Activated T-cell treated with anti-CD3 and anti-CD28 coated beads for 24 hours (primary cell): Measurements from ENCODE around the gene KCNQ1OT1.

ENCODE experiments used
- DNase-seq: peaks from one replicate; pipeline ENCODE4 v3.0.0-alpha.2; 2020; ENCODE audit warnings: low read depth

KCNQ1OT1 gene

GRCh38 chr11:2686360-2687222 lies 13.2 kb downstream of the KCNQ1OT1 start:
- no peak for DNase-seq

DNA sequence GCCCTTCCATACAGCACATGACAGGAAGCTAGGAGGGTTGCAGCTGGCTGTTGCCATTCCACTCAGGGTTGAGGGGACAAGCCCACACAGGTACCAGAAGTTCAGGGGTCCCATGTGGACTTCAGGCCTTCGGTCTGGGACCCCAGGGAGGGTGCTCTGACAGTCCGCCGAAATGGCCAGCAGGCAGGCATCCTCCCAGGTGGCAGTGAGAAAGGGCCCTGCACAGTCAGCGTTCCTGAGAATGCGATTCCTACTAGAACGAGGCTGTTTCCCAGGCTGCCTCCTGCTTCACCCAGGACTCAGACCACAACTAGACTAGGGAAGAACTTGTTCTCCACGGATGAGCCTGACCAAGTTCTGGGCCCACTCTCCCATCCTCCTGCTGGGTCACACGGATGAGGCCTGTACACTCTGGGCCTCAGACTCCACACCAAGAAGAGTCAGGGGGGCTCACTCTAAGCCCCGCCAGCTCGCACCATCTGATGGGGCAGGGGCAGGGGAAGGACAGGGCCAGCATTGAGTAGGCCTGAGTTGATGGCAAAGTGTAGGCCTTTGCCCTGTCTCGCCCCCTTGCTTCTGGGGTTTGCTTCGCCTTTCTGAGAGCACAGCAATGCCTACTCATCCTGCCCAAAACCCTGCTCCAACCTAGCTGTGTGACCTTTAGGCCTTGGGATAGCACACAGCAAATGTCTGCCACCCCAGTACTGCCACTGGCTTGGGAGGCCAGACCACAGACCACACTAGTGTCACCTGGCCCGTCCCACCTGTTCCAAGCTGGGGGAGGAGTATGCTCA lies 14.0 kb downstream of the KCNQ1OT1 start:
- no peak for DNase-seq

GRCh38 chr11:2685051-2685450 lies 14.7 kb downstream of the KCNQ1OT1 start:
- no peak for DNase-seq

DNA sequence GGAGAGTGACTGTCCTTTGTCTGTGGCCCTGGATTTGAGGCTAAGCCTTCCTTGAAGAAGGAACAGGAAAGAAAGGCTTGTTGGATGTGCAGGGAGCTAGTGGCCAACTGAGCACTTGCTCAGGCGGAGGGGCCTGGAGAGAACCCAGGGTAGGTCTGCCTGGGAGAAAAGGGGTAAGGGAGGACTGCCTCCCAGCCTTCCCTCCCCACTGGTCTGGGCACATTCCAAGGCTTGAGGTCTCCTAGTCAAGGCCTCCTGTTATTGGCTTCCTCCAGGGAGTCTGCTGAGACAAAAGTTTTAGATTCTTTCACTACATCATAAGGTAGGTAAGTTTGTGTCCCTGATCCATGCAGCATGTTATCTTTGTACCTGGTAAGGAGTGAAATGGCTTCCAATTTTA lies 15.2 kb downstream of the KCNQ1OT1 start:
- no peak for DNase-seq

GRCh38 chr11:2683806-2684205 lies 16.0 kb downstream of the KCNQ1OT1 start:
- DNase-seq, result no peak

DNA sequence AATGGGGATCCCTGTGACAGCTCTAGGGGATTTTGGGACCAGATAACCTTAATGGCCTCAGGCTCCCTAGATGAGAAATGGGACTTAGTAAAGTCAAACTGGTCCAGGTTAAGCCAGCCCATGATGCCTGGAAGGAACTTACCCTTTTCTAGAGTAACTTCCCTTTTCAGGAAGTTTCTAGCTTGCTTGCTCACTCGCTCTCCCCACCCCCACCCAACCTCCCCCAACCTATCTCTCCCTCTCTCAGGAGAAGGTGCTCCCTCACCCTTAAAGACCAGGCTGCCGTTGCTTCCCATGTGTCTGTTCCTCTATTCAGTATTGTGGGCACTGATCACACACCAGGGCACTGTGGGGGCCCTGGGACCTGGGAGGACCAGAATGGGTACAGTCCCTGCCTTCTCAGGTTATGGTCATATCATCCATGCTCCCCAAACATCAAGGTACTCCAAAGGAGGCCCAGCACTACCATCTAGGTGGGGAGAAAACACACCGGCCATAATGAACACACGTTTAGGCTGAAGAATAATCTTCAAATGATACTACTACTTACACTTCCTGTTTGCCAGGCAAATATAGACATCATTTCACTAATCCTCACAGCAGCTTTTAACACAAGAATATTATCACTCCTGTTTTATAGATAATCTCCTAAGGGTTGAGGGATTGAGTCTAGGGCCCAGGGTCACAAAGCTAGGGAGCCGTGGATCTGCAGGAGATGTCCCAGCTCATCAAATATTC lies 18.2 kb downstream of the KCNQ1OT1 start:
- DNase-seq, result no peak

DNA sequence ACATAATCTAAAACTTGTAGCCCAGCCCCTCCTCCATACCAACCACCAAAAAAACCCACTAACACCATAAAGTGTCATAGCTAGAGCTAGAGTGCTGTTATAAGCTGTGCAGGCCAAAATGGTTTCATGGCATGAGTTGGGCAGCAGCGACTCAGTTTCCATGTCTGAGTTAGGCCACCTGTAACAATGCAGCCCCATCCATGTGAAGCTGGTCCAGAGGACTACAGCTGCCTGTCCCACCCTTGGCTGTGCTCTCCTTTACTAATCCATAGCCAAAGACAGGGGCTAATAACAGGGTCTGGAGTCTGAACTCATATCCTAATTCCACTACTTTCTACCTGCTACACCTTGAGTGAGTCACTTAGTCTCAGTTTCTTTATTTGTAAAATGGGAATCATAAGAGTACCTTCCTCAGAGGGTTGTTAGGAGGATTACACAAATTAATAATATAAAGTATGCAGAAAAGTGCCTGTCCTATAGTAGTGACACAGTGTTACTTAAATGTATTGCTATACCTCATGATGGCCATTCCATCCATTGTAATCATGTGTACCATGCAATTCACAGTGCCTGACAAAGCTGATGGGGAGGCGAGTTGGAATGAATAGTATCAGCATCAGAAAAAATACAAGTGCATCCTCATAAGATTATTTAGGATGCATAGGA lies 20.6 kb downstream of the KCNQ1OT1 start:
- no peak for DNase-seq

- no peak for DNase-seq
Measured at GRCh38 chr11:2678396-2678795, 21.4 kb downstream of the KCNQ1OT1 start.

DNA sequence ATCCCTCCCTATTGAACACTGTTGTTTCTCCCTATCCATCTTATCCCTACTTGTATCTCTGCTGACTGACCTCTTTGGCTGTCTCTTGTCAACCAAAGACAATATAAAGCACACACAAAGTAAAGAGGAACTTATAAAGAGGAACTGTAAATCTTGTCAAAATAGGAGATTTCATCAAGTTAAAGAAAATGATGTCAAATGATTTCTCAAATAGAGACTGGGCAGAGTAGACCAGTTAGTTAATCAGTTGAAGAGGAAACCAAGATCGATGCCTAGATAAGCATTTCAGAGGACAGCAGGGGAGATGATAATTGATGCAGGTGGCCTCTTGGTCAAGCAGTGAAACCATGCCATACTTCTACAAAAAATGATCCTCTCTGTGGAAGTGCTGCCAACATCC lies 22.7 kb downstream of the KCNQ1OT1 start:
- DNase-seq, result no peak

DNA sequence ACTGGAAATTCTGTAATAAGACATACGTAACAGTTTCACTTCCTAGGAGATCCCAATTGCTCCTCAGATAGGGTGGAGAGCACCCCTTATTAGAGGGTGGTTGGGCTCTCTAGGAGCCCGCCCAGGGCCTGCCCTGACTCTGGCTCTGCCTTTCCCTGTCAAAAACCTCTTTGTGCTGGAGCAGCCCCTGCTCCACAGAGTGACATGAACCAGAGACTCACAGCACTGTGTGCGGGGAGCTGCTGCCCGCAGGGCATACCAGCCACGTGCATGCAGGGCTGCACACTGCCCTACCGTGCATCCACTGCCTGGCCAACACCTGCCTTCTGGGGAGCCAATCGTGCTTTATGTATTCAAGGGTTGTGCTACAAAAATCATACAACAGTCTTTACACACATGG lies 24.3 kb downstream of the KCNQ1OT1 start:
- no peak for DNase-seq

GRCh38 chr11:2674658-2675131 lies 25.1 kb downstream of the KCNQ1OT1 start:
- no peak for DNase-seq

DNA sequence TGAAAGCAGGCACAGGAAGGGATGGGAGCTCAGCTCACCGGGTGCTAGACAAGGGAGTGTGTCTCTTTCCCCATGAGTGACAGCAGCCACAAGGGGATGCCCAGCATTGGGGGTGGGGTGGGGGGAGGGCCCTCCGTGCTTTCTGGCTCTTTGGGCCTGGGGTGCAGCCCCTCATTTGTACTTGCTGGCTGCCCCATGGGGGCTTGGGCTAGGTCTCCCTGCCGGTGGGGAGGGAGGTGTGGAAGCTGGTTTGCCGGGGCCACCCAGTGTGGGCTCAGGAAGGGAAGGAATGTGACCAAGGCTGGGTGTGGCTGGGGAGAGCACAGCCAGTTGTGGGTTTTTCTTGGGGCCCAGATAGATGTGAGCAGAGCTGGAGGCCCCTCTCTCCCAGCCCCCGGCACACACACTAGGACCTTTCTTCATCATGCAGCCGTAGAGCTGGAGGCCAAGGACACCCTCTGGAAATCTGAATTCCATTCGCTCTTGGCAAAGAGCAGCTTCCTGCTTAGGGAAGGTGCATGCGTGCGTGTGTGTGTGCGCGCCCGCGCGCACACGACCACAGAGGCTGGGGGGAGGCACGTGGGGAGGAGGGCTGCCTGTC lies 25.8 kb downstream of the KCNQ1OT1 start:
- DNase-seq, result no peak

DNA sequence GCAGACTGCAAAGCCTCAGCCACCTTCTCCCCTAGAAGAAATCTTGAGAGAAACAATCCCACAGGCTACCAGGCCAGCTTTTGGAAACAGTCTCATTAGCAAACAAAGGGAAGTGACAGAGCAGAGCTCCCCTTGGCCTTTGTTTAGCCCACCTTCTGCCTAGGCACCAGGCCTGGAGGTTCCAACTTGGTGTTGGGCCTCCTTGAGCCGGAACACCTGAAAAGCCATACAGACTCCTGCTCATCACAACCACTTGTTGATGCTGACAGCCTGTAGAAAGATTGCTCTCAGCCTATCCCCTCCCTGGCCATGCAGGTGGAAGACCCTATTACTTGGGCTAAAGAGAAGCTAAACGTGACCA lies 26.6 kb downstream of the KCNQ1OT1 start:
- no peak for DNase-seq

- DNase-seq, result no peak
Measured at GRCh38 chr11:2672553-2673249, 27.1 kb downstream of the KCNQ1OT1 start.

DNA sequence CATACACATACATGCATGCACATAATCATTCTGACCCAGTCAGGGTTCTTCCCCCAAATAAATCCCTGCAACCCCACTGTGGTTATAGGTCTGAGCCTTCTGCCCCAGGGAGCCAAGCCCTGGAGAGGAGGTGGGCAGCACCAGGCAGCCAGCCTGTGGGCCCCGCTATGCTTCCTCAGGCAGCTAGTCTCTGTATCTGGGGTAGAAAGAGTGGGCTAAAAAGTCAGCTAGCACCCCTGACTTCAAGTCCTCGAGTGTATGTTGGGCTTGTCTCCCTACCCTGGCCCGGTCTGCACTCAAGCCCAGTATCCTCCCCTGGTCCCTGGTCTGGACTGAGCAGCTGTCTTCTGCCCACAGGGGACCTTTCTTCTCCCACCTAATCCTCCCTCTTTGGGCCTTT lies 28.0 kb downstream of the KCNQ1OT1 start:
- no peak for DNase-seq

DNA sequence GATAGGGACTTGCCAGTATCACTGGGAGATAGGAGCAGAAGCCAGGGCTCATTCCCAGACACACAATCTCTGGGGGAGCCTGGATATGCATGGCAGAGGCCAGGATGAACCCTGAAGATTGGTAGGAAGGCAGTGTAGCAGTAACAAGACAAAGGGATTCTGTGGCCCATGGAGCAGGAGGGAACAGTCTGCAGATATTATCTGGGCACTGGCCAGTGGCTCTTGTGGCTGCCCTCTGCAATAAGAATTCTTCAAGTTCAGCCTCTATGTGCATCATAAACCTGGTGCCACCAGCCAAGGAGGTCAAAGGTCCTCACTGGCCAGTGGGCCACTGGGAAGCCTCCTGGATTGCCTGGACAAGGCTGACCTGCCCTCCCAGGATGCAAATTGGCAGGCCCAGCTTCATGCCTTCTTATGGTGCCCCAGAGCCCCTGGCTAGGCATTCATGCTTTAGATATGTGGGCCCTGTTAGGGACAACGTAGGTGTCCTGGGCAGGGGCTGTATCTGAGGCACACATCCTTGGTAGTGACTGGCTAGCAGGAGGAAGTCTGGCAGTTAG lies 29.2 kb downstream of the KCNQ1OT1 start:
- no peak for DNase-seq

DNA sequence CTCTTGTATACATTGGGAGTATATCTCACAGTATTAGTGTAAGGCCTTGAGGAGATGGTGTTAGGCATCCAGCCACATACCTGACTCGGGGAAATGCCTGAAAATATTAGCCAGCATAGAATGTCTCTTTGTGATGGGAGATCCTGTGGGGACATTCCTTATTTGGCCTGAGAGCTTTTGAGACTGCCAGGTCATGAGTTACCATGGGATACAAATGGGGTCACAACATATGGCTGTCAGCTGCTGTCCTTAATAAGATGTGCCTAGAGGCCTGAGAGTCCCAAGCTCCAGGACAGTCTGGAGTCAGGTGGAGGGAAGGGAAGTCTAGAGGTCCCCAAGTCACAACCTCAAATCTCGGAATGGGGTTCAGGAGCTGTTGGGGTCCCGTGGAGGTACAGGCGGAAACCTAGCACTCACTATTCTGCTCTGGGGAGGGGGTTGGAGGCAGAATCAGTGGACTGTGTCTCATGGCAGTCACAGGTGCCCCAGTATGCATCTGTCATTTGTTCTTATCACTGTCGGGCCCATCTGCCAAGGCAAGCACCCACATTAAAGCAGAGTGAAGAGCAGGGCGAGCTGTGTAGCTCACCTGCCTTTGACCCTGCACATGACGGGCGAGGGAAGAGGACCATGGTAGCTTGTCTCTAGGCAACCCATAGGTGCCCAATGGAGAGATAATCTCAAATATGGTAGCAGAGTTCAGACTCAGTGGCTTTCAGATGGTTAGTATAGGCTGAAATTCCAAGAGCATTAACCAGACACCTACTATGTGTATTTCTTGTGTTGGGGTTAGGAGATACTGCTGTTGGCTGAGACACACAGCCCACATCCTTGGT lies 29.9 kb downstream of the KCNQ1OT1 start:
- DNase-seq, result no peak

DNA sequence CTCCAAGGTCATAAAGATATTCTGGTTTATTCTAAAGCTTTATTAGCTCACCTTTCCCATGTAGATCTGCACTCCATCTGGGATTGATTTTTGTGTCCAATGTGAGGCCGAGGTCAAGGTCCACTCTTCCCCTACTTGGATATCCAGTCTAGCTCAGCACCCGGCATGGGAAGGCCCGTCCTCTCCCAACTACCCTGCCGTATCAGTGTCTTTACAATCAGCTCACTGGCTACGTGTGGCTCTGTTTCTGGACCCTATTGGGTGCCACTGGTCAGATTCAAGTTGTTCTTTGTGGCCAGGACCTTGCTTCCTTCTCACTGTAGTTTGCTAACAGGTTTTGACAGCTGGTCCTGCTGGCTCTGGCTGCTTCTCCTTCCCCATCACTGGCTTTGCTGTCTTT lies 30.9 kb downstream of the KCNQ1OT1 start:
- no peak for DNase-seq

GRCh38 chr11:2667940-2668339 lies 31.9 kb downstream of the KCNQ1OT1 start:
- DNase-seq, result no peak
